Renal cortex interstitium (tissue), 11 donors: ENCODE measurements around the gene MYH11. TPM values are rescaled to one million over a fixed set of nuclear protein-coding genes. Genes with fewer than 3 reads are reported as not detected.

ENCODE experiments used
- DNase-seq, 11 donors: peaks; one replicate each; pipeline ENCODE4 v3.0.0-alpha.2; 2013; ENCODE audit warnings: low read depth in 9 of 11, low spot score in 4 of 11; ENCODE audit errors: extremely low read depth in 1 of 11
- polyA plus RNA-seq, 3 donors: library from polyadenylated mRNA; unstranded; fragments of 120-200 nt; gene quantifications; one replicate each; pipeline ENCODE4 v1.2.1, GENCODE V29; 2013; ENCODE audit not compliant: insufficient read length in 3 of 3

The MYH11 gene
- polyA plus RNA-seq, 3 donors: 9.9 to 12.2 (median 10.7) TPM

GRCh38 chr16:15769239-15769638 lies 87.6 kb downstream of the MYH11 start:
- DNase-seq: no peak

GRCh38 chr16:15768201-15768600 lies 88.6 kb downstream of the MYH11 start:
- DNase-seq: no peak

GRCh38 chr16:15766918-15767317 lies 89.9 kb downstream of the MYH11 start:
- no peak for DNase-seq

- peak in 9 of 11 donors; percentile 19 to 55 (median 37) for DNase-seq
These were observed 90.9 kb downstream of the MYH11 start for GRCh38 chr16:15765880-15766279.

GRCh38 chr16:15765116-15765515 lies 91.7 kb downstream of the MYH11 start:
- DNase-seq: no peak

GRCh38 chr16:15764112-15764511 lies 92.7 kb downstream of the MYH11 start:
- DNase-seq: no peak

- DNase-seq: no peak
These were observed 96.7 kb downstream of the MYH11 start for GRCh38 chr16:15760129-15760528.

- DNase-seq: no peak
These were observed 97.8 kb downstream of the MYH11 start for GRCh38 chr16:15759070-15759469.

- no peak for DNase-seq
These were observed 99.1 kb downstream of the MYH11 start for GRCh38 chr16:15757630-15758251.

- DNase-seq: no peak
These were observed 99.8 kb downstream of the MYH11 start for GRCh38 chr16:15757077-15757386.

GRCh38 chr16:15754821-15755534 lies 101.8 kb downstream of the MYH11 start:
- no peak for DNase-seq

GRCh38 chr16:15752717-15753488 lies 103.9 kb downstream of the MYH11 start:
- DNase-seq: no peak

GRCh38 chr16:15751940-15752339 lies 104.9 kb downstream of the MYH11 start:
- no peak for DNase-seq

GRCh38 chr16:15749985-15750384 lies 106.8 kb downstream of the MYH11 start:
- no peak for DNase-seq

GRCh38 chr16:15749371-15749770 lies 107.5 kb downstream of the MYH11 start:
- no peak for DNase-seq

GRCh38 chr16:15748654-15749053 lies 108.2 kb downstream of the MYH11 start:
- DNase-seq: no peak

GRCh38 chr16:15747937-15748336 lies 108.9 kb downstream of the MYH11 start:
- no peak for DNase-seq

- no peak for DNase-seq
These were observed 110.5 kb downstream of the MYH11 start for GRCh38 chr16:15746332-15746731.

GRCh38 chr16:15743657-15744056 lies 113.2 kb downstream of the MYH11 start:
- DNase-seq: no peak

GRCh38 chr16:15742716-15743115 lies 114.1 kb downstream of the MYH11 start:
- no peak for DNase-seq
